ENCODE data around the gene RNU7-1.
A peak's percentile ranks its signal among the peaks of the same experiment; 100 is the strongest.

The RNU7-1 gene

GRCh38 chr12:6961278-6961694 lies 17.7 kb downstream of the RNU7-1 start:
- no peaks in the 10 kb centered on the region for H3K27me3 Mint-ChIP-seq (ENCODE audit: low read depth)

GRCh38 chr12:6961695-6962284 lies 18.2 kb downstream of the RNU7-1 start:
- peak; percentile 47 to 66 (median 59) for TF ChIP-seq CTCF (IDR thresholded peaks at IDR 0.05; ENCODE audit: unreplicated experiment in 3 of 3)
- Mint-ChIP-seq H3K36me3 (ENCODE audit: low read depth) (peaks cover 14% of the 10 kb centered on the region), H3K9me3 (no peaks in the 10 kb centered on the region), H3K4me3 (peak overlapping the region; percentile 55 to 77 (median 70)), H3K27ac (peak overlapping the region; percentile 90 to 97 (median 93)), H3K27me3 (ENCODE audit: low read depth) (no peaks in the 10 kb centered on the region), H3K4me1 (peaks cover 31% of the 10 kb centered on the region)

More at GRCh38 chr12:6961278-6961694, 17.7 kb downstream of the RNU7-1 start:
- Mint-ChIP-seq H3K4me3 (peak overlapping the region in 1 of 3 experiments; percentile 70), H3K4me1 (peaks cover 31% of the 10 kb centered on the region), H3K27ac (peak overlapping the region; percentile 90 to 97 (median 93)), H3K9me3 (no peaks in the 10 kb centered on the region), H3K36me3 (ENCODE audit: low read depth) (peaks cover 10% of the 10 kb centered on the region)
- TF ChIP-seq CTCF (IDR thresholded peaks at IDR 0.05; ENCODE audit: unreplicated experiment in 3 of 3), result no peak

GRCh38 chr12:6962285-6963015 lies 18.8 kb downstream of the RNU7-1 start:
- no peak for TF ChIP-seq CTCF (IDR thresholded peaks at IDR 0.05; ENCODE audit: unreplicated experiment in 3 of 3)
- peaks cover 14% of the 10 kb centered on the region for H3K36me3 Mint-ChIP-seq (ENCODE audit: low read depth)
- H3K4me1 Mint-ChIP-seq, result peaks cover 31% of the 10 kb centered on the region
- peak overlapping the region; percentile 90 to 97 (median 93) for H3K27ac Mint-ChIP-seq
- no peaks in the 10 kb centered on the region for H3K27me3 Mint-ChIP-seq (ENCODE audit: low read depth)
- peak overlapping the region; percentile 55 to 77 (median 70) for H3K4me3 Mint-ChIP-seq
- no peaks in the 10 kb centered on the region for H3K9me3 Mint-ChIP-seq

GRCh38 chr12:6963016-6963731 lies 19.6 kb downstream of the RNU7-1 start:
- Mint-ChIP-seq H3K27ac (peak overlapping the region in 2 of 3 experiments; percentile 45 to 97), H3K9me3 (no peaks in the 10 kb centered on the region), H3K36me3 (ENCODE audit: low read depth) (peaks cover 18% of the 10 kb centered on the region), H3K27me3 (ENCODE audit: low read depth) (no peaks in the 10 kb centered on the region), H3K4me3 (peak overlapping the region; percentile 41 to 68 (median 53)), H3K4me1 (peaks cover 31% of the 10 kb centered on the region)
- TF ChIP-seq CTCF (IDR thresholded peaks at IDR 0.05; ENCODE audit: unreplicated experiment in 3 of 3), result no peak

GRCh38 chr12:6963791-6964413 lies 20.3 kb downstream of the RNU7-1 start:
- Mint-ChIP-seq H3K4me1 (peaks cover 37% of the 10 kb centered on the region), H3K36me3 (ENCODE audit: low read depth) (peaks cover 26% of the 10 kb centered on the region), H3K27ac (peak overlapping the region; percentile 15 to 68 (median 37)), H3K4me3 (no peak overlapping the region), H3K27me3 (ENCODE audit: low read depth) (no peaks in the 10 kb centered on the region), H3K9me3 (no peaks in the 10 kb centered on the region)
- TF ChIP-seq CTCF (IDR thresholded peaks at IDR 0.05; ENCODE audit: unreplicated experiment in 3 of 3), result no peak

Data from nephron (organoid).